Measurements from ENCODE around the gene GPSM3.

GPSM3 gene

DNA sequence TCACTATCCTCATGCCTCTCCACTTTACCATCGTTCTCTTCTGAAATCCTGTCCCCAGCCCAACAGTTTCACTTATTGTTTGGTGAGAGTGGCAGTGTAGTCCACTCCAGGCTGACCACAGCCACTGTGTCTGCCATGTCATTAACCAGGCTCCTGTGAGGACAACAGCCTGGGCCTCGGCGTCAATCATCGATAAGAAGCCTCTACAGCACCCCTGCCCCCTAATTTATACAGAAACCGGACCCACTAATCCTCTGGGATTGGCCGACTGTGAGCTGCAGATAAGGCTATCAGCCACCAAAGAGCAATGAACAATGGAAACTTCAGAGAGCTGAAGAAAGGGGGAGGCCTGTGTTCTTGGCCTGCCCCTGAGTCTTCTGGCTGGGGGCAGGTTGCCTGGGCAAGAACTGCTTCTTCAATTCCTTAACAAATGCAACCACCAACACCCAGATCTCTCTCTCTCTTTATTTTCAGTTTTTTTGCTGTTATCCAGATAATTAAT lies 24.6 kb downstream of the GPSM3 start:
- Histone ChIP-seq H3K27me3 (ENCODE audit: insufficient read depth, poor library complexity, severe bottlenecking) (no peaks in the 10 kb centered on the region), H3K27ac (ENCODE audit: poor library complexity, severe bottlenecking) (no peak overlapping the region), H3K36me3 (ENCODE audit: low read depth) (peaks cover 44% of the 10 kb centered on the region), H3K9me3 (ENCODE audit: severe bottlenecking) (no peaks in the 10 kb centered on the region), H3K4me3 (ENCODE audit: severe bottlenecking) (no peak overlapping the region), H3K4me1 (ENCODE audit: insufficient read depth, poor library complexity, severe bottlenecking) (no peaks in the 10 kb centered on the region)
- no peak for ATAC-seq (ENCODE audit: low read depth)
- TF ChIP-seq CTCF (IDR thresholded peaks at IDR 0.05; ENCODE audit: poor library complexity, severe bottlenecking): no peak
- no peak for DNase-seq (ENCODE audit: low spot score)

- Histone ChIP-seq H3K27me3 (ENCODE audit: insufficient read depth, poor library complexity, severe bottlenecking) (no peaks in the 10 kb centered on the region), H3K4me3 (ENCODE audit: severe bottlenecking) (no peak overlapping the region), H3K9me3 (ENCODE audit: severe bottlenecking) (no peaks in the 10 kb centered on the region), H3K36me3 (ENCODE audit: low read depth) (peaks cover 44% of the 10 kb centered on the region), H3K4me1 (ENCODE audit: insufficient read depth, poor library complexity, severe bottlenecking) (no peaks in the 10 kb centered on the region), H3K27ac (ENCODE audit: poor library complexity, severe bottlenecking) (no peak overlapping the region)
- no peak for DNase-seq (ENCODE audit: low spot score)
- TF ChIP-seq CTCF (IDR thresholded peaks at IDR 0.05; ENCODE audit: poor library complexity, severe bottlenecking): no peak
- ATAC-seq (ENCODE audit: low read depth): no peak
These were observed 25.2 kb downstream of the GPSM3 start for GRCh38 chr6:32167154-32167760.

DNA sequence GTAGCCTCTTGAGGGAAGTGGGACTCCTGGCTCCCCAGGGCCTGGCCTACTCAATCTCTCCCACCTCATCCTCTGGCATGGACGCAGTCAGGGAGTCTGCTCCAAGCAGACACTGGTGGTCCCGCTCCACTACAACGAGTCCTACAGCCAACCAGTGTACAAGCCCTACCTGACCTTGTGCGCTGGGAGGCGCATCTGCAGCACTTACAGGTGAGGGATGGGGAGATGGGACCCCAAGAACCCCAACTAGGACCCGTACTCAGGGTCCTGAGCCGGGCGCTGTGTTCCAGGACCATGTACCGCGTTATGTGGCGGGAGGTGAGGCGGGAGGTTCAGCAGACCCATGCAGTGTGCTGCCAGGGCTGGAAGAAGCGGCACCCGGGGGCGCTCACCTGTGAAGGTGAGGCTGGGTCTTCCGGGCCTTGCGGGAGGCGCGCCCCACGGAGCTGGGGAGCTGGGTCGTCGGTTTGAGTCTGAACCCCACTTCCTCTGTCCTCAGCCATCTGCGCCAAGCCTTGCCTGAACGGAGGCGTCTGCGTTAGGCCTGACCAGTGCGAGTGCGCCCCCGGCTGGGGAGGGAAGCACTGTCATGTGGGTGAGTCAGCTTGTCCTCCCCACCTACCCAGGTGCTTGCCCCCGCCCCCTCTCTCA lies 25.9 kb downstream of the GPSM3 start:
- Histone ChIP-seq H3K9me3 (ENCODE audit: severe bottlenecking) (no peaks in the 10 kb centered on the region), H3K27me3 (ENCODE audit: insufficient read depth, poor library complexity, severe bottlenecking) (no peaks in the 10 kb centered on the region), H3K36me3 (ENCODE audit: low read depth) (peaks cover 44% of the 10 kb centered on the region), H3K27ac (ENCODE audit: poor library complexity, severe bottlenecking) (no peak overlapping the region), H3K4me3 (ENCODE audit: severe bottlenecking) (no peak overlapping the region), H3K4me1 (ENCODE audit: insufficient read depth, poor library complexity, severe bottlenecking) (no peaks in the 10 kb centered on the region)
- DNase-seq (ENCODE audit: low spot score) (no peak), ATAC-seq (ENCODE audit: low read depth) (no peak)
- no peak for TF ChIP-seq CTCF (IDR thresholded peaks at IDR 0.05; ENCODE audit: poor library complexity, severe bottlenecking)

DNA sequence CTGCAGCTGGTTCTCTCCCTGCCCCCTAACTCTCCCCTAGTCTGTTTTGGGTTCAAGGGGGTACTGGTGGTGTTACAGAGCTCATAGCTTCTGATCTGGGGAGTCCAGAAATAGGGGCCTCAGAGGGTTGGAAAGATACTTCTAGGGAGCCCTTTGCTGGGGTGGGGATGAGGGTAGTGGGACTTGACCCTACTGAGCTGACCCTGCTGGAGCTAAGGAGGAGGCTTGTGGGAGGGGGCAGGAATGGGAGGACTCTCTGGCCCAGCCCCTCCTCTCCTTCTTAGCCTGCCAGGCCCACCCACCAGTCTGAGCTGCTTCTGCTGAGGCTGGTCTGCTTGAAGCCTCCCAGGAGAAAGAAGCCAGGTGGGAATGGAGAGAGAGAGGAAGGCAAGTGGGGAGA lies 28.1 kb downstream of the GPSM3 start, which contains the start of gene EGFL8:
Gene EGFL8 (plus strand): TSS at position 301 of the 400 bp plus-strand sequence. CDS start 1,571 bp downstream, outside the sequence.
- Histone ChIP-seq H3K27ac (ENCODE audit: poor library complexity, severe bottlenecking) (no peak within 1 kb of the TSS), H3K36me3 (ENCODE audit: low read depth) (peaks cover 37% of the 10 kb centered on the region)

More for the DNA sequence above, 28.1 kb downstream of the GPSM3 start, which contains the start of gene EGFL8:
- no peak within 1 kb of the TSS for H3K4me3 ChIP-seq (ENCODE audit: severe bottlenecking)
- H3K4me1 ChIP-seq (ENCODE audit: insufficient read depth, poor library complexity, severe bottlenecking): no peaks in the 10 kb centered on the region
- DNase-seq (ENCODE audit: low spot score) (no peak), ATAC-seq (ENCODE audit: low read depth) (no peak)
- H3K9me3 ChIP-seq (ENCODE audit: severe bottlenecking): no peaks in the 10 kb centered on the region
- no peak for TF ChIP-seq CTCF (IDR thresholded peaks at IDR 0.05; ENCODE audit: poor library complexity, severe bottlenecking)
- no peaks in the 10 kb centered on the region for H3K27me3 ChIP-seq (ENCODE audit: insufficient read depth, poor library complexity, severe bottlenecking)

Data from RWPE2 (cell line).